K562 (cell line): Measurements from ENCODE around the gene RPS6KA6. TPM values are rescaled to one million over a fixed set of nuclear protein-coding genes. Genes with fewer than 3 reads are reported as not detected.

Experiments used
- CBX8 ChIP-seq: fragments of 200-600 bp; sonication (generic); IDR thresholded peaks from 2 replicates; pipeline ENCODE4 v1.6.1; 2012; ENCODE audit warnings: borderline replicate concordance, mixed run types, low read depth, mild to moderate bottlenecking, moderate library complexity, mixed read lengths, low read length, control low read depth, inconsistent platforms; ENCODE audit not compliant: poor library complexity, severe bottlenecking; ENCODE audit errors: extremely low read depth
- CHD7 ChIP-seq: fragments of 200-600 bp; sonication (generic); IDR thresholded peaks from one replicate; pipeline ENCODE4 v1.6.1; 2012; ENCODE audit warnings: mild to moderate bottlenecking, low read depth, low read length, inconsistent platforms
- POLR2B ChIP-seq: fragments of 450-650 bp; IDR thresholded peaks from 2 replicates; pipeline ENCODE4 v1.6.1; 2018; ENCODE audit warnings: low read depth; ENCODE audit not compliant: partially characterized antibody
- TSC22D4 ChIP-seq: fragments of 450-650 bp; IDR thresholded peaks from 2 replicates; pipeline ENCODE4 v1.6.1; 2016; ENCODE audit warnings: missing genetic modification characterization, missing biosample characterization, control low read depth
- polyA plus RNA-seq, 8 experiments: library from polyadenylated mRNA; depleted of rRNA in 4 of 8; stranded (reverse) in 5 of 8; unstranded in 3 of 8; fragments of >200 nt; fragmentation: Nextera tagmentation in 2 of 8; fragmentation: Illumina TruSeq in 1 of 8; extraction: Ambion mirVana in 2 of 8; extraction: Trizol in 1 of 8; gene quantifications; 2 replicates each; pipeline versions ENCODE4 v1.2.1 to v1.2.3, GENCODE V29; 2011 to 2014; ENCODE audit warnings: inconsistent platforms in 1 of 8, missing spikeins in 1 of 8
- total RNA-seq, 7 experiments: library from RNA; depleted of rRNA in 6 of 7; stranded (reverse); fragments of >200 nt in 6 of 7; fragmentation: Illumina TruSeq in 2 of 7; extraction: Trizol in 2 of 7; gene quantifications; 2 replicates each; pipeline versions ENCODE4 v1.2.1 to v1.2.3, GENCODE V29; 2011 to 2021; ENCODE audit warnings: low replicate concordance in 1 of 7
- TF ChIP-seq, protein P1 (sequence below), 2 experiments: fragments of 450-650 bp in 1 of 2; sonication (generic) in 1 of 2; formaldehyde crosslinking in 1 of 2; IDR thresholded peaks; 2 replicates each; pipeline versions ENCODE4 v1.7.1 to v1.9.0; 2016 to 2022; ENCODE audit warnings: inconsistent platforms in 1 of 2, mild to moderate bottlenecking in 1 of 2, missing genetic modification reagents in 1 of 2

RPS6KA6 gene
- total and polyA plus RNA-seq, 9 of the 15 experiments (the other 6 are each of a cell fraction or from before 2014, with no cell fraction given), result 0.11 TPM; not detected in 8

GRCh38 chrX:84168095-84168494 is 19.9 kb downstream of the RPS6KA6 start (continued):
- TF ChIP-seq, protein P1, sequence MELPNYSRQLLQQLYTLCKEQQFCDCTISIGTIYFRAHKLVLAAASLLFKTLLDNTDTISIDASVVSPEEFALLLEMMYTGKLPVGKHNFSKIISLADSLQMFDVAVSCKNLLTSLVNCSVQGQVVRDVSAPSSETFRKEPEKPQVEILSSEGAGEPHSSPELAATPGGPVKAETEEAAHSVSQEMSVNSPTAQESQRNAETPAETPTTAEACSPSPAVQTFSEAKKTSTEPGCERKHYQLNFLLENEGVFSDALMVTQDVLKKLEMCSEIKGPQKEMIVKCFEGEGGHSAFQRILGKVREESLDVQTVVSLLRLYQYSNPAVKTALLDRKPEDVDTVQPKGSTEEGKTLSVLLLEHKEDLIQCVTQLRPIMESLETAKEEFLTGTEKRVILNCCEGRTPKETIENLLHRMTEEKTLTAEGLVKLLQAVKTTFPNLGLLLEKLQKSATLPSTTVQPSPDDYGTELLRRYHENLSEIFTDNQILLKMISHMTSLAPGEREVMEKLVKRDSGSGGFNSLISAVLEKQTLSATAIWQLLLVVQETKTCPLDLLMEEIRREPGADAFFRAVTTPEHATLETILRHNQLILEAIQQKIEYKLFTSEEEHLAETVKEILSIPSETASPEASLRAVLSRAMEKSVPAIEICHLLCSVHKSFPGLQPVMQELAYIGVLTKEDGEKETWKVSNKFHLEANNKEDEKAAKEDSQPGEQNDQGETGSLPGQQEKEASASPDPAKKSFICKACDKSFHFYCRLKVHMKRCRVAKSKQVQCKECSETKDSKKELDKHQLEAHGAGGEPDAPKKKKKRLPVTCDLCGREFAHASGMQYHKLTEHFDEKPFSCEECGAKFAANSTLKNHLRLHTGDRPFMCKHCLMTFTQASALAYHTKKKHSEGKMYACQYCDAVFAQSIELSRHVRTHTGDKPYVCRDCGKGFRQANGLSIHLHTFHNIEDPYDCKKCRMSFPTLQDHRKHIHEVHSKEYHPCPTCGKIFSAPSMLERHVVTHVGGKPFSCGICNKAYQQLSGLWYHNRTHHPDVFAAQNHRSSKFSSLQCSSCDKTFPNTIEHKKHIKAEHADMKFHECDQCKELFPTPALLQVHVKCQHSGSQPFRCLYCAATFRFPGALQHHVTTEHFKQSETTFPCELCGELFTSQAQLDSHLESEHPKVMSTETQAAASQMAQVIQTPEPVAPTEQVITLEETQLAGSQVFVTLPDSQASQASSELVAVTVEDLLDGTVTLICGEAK (IDR thresholded peaks at IDR 0.05), result no peak
- TF ChIP-seq, protein P1 (CRISPR knock-in tag; IDR thresholded peaks at IDR 0.05), result no peak
- TF ChIP-seq POLR2B, result no peak
- no peak for TF ChIP-seq CHD7
- TF ChIP-seq CBX8, result no peak
- TF ChIP-seq TSC22D4 (tag), result no peak
